ENCODE data around the gene POU2F3.

POU2F3 gene

GRCh38 chr11:120337355-120338106 is 97.6 kb downstream of the POU2F3 start:
- DNase-seq (ENCODE audit: low read depth in 3 of 3, low spot score in 1 of 3), result no peak

GRCh38 chr11:120338107-120338933 is 98.4 kb downstream of the POU2F3 start:
- no peak for DNase-seq (ENCODE audit: low read depth in 3 of 3, low spot score in 1 of 3)

GRCh38 chr11:120339394-120339890 is 99.5 kb downstream of the POU2F3 start:
- DNase-seq (ENCODE audit: low read depth in 3 of 3, low spot score in 1 of 3), result no peak

GRCh38 chr11:120340529-120340928 is 100.6 kb downstream of the POU2F3 start:
- no peak for DNase-seq (ENCODE audit: low read depth in 3 of 3, low spot score in 1 of 3)

GRCh38 chr11:120342226-120342625 is 102.3 kb downstream of the POU2F3 start:
- no peak for DNase-seq (ENCODE audit: low read depth in 3 of 3, low spot score in 1 of 3)

- DNase-seq (ENCODE audit: low read depth in 3 of 3, low spot score in 1 of 3), result no peak
Observed at GRCh38 chr11:120342678-120343077, 102.7 kb downstream of the POU2F3 start.

- no peak for DNase-seq (ENCODE audit: low read depth in 3 of 3, low spot score in 1 of 3)
Observed at GRCh38 chr11:120343429-120343828, 103.5 kb downstream of the POU2F3 start.

- DNase-seq (ENCODE audit: low read depth in 3 of 3, low spot score in 1 of 3), result peak in 1 of 3 donors; percentile 20
Observed at GRCh38 chr11:120344302-120345004, 104.5 kb downstream of the POU2F3 start.

- DNase-seq (ENCODE audit: low read depth in 3 of 3, low spot score in 1 of 3), result no peak
Observed at GRCh38 chr11:120346233-120346632, 106.3 kb downstream of the POU2F3 start.

- no peak for DNase-seq (ENCODE audit: low read depth in 3 of 3, low spot score in 1 of 3)
Observed at GRCh38 chr11:120350637-120351036, 110.7 kb downstream of the POU2F3 start.

- no peak for DNase-seq (ENCODE audit: low read depth in 3 of 3, low spot score in 1 of 3)
Observed at GRCh38 chr11:120352405-120352804, 112.5 kb downstream of the POU2F3 start.

GRCh38 chr11:120354068-120354467 is 114.1 kb downstream of the POU2F3 start:
- DNase-seq (ENCODE audit: low read depth in 3 of 3, low spot score in 1 of 3), result no peak

- DNase-seq (ENCODE audit: low read depth in 3 of 3, low spot score in 1 of 3), result no peak
Observed at GRCh38 chr11:120354779-120355178, 114.8 kb downstream of the POU2F3 start.

GRCh38 chr11:120357620-120358019 is 117.7 kb downstream of the POU2F3 start:
- DNase-seq (ENCODE audit: low read depth in 3 of 3, low spot score in 1 of 3), result no peak

GRCh38 chr11:120358729-120359128 is 118.8 kb downstream of the POU2F3 start:
- no peak for DNase-seq (ENCODE audit: low read depth in 3 of 3, low spot score in 1 of 3)

GRCh38 chr11:120363436-120363835 is 123.5 kb downstream of the POU2F3 start:
- DNase-seq (ENCODE audit: low read depth in 3 of 3, low spot score in 1 of 3), result no peak

GRCh38 chr11:120365512-120365911 is 125.6 kb downstream of the POU2F3 start:
- no peak for DNase-seq (ENCODE audit: low read depth in 3 of 3, low spot score in 1 of 3)
